ENCODE results near the gene PIP4K2A. TPM values are rescaled to one million over a fixed set of nuclear protein-coding genes. Genes with fewer than 3 reads are reported as not detected.

Gene PIP4K2A
- total and polyA plus RNA-seq, 2 of the 8 experiments (the other 6 are each of a cell fraction or from before 2014, with no cell fraction given), result 19.0 to 60.9 TPM

GRCh38 chr10:22638863-22639262 lies 75.5 kb downstream of the PIP4K2A start:
- Histone ChIP-seq H2AK5ac (ENCODE audit: low read depth, low read length) (no peak overlapping the region), H3K18ac (ENCODE audit: extremely low read depth, low read length) (no peak overlapping the region), H3K4me1 (replicated peaks in 1 of 4; ENCODE audit: control insufficient read depth in 3 of 4, insufficient read depth in 4 of 4, low read length in 3 of 4) (peaks cover 0 to 3% (median 0%) of the 10 kb centered on the region in 4 experiments; a peak in 1 of 7 replicates), H2BK5ac (ENCODE audit: low read depth, low read length) (no peak overlapping the region), H3K56ac (replicated peaks; ENCODE audit: insufficient read length, low read depth, low read length) (no peak overlapping the region), H3K23me2 (ENCODE audit: low read depth, low read length) (no peaks in the 10 kb centered on the region; the same call in 1 of the 2 replicates), H2BK15ac (ENCODE audit: low read length) (no peak overlapping the region), H3K9ac (replicated peaks in 1 of 4; ENCODE audit: extremely low read depth in 1 of 4, low read depth in 3 of 4, low read length in 3 of 4) (no peak overlapping the region), H3K4me3 (ENCODE audit: extremely low read depth in 1 of 4, insufficient read depth in 2 of 4, low read depth in 3 of 4, low read length in 4 of 4) (no peak overlapping the region), H3K9me3 (ENCODE audit: insufficient read depth in 2 of 2, low read depth in 1 of 2, low read length in 1 of 2) (no peaks in the 10 kb centered on the region), H4K5ac (ENCODE audit: insufficient read length, low read depth, low read length) (no peak overlapping the region), H3K4me2 (ENCODE audit: insufficient read depth in 1 of 2, low read depth in 2 of 2, low read length in 2 of 2) (no peak overlapping the region), H3K4ac (replicated peaks; ENCODE audit: insufficient read length, low read depth, low read length) (no peak overlapping the region), H3K36me3 (ENCODE audit: control insufficient read depth in 2 of 4, insufficient read depth in 4 of 4, low read length in 3 of 4) (no peaks in the 10 kb centered on the region), H3K27me3 (replicated peaks in 1 of 4; ENCODE audit: control insufficient read depth in 3 of 4, extremely low read depth in 1 of 4, insufficient read depth in 3 of 4, low read length in 3 of 4) (no peaks in the 10 kb centered on the region), H3K79me2 (ENCODE audit: control insufficient read depth in 1 of 2, insufficient read depth in 2 of 2, low read length in 2 of 2) (peaks cover 0 to 93% of the 10 kb centered on the region in 2 experiments; a peak in 3 of 4 replicates), H2BK20ac (ENCODE audit: low read length) (no peak overlapping the region), H2BK120ac (replicated peaks; ENCODE audit: low read depth, low read length) (no peak overlapping the region), H3K14ac (ENCODE audit: insufficient read length) (no peak overlapping the region), H4K91ac (replicated peaks; ENCODE audit: insufficient read length, low read length) (no peak overlapping the region), H2BK12ac (ENCODE audit: low read depth, low read length) (no peak overlapping the region), H4K20me1 (replicated peaks in 1 of 2; ENCODE audit: control insufficient read depth in 1 of 2, insufficient read depth in 2 of 2, low read length in 2 of 2) (peaks cover 0 to 2% of the 10 kb centered on the region in 2 experiments), H3K23ac (ENCODE audit: insufficient read length) (no peak overlapping the region), H4K8ac (ENCODE audit: extremely low read depth, insufficient read depth, low read length) (no peak overlapping the region), H3K27ac (ENCODE audit: low read depth, low read length) (no peak overlapping the region), H2AFZ (ENCODE audit: low read length) (no peak overlapping the region), H3K79me1 (ENCODE audit: low read depth, low read length) (peaks cover 12% of the 10 kb centered on the region; the same call in 1 of the 2 replicates)
- FAIRE-seq (no peak), DNase-seq (ENCODE audit: low read depth in 1 of 2, low spot score in 2 of 2) (no peak)
- 88% methylated on average over 1 of the region's 1 CpG; no CpG with 5 or more reads in 1 of the 2 experiments for WGBS, 2 experiments (ENCODE audit: extremely low coverage in 1 of 2, insufficient coverage in 1 of 2, insufficient read length in 1 of 2, insufficient replicate concordance in 2 of 2, low coverage in 1 of 2, low lambda C conversion rate in 2 of 2, missing lambda C conversion rate in 1 of 2)
- ChIA-PET CTCF (ENCODE audit: partially characterized antibody) (no interaction called here), POLR2A (ENCODE audit: partially characterized antibody) (no interaction called here)
- TF ChIP-seq EP300 (IDR thresholded peaks at IDR 0.05; ENCODE audit: borderline replicate concordance in 1 of 2, low read depth in 2 of 2, low read length in 2 of 2) (no peak), SIRT6 (IDR thresholded peaks at IDR 0.05; ENCODE audit: low read length) (no peak), TBP (IDR thresholded peaks at IDR 0.05; ENCODE audit: low read depth, low read length) (no peak), SAP30 (IDR thresholded peaks at IDR 0.05; ENCODE audit: insufficient read depth, insufficient replicate concordance, low read length) (no peak), SP4 (IDR thresholded peaks at IDR 0.05; ENCODE audit: low read length) (no peak), PHF8 (conservative IDR thresholded peaks at IDR 0.05; ENCODE audit: low read depth, low read length) (no peak), POLR2AphosphoS5 (IDR thresholded peaks at IDR 0.05; ENCODE audit: low read depth, low read length) (no peak), CEBPB (IDR thresholded peaks at IDR 0.05; ENCODE audit: low read depth, low read length) (no peak), RBBP5 (IDR thresholded peaks at IDR 0.05; ENCODE audit: borderline replicate concordance, low read depth, low read length) (no peak), ATF2 (IDR thresholded peaks at IDR 0.05; ENCODE audit: low read length) (no peak), HDAC6 (IDR thresholded peaks at IDR 0.05; ENCODE audit: low read depth, low read length) (no peak), BACH1 (IDR thresholded peaks at IDR 0.05; ENCODE audit: low read length) (no peak), NRF1 (IDR thresholded peaks at IDR 0.05; ENCODE audit: low read depth, low read length) (no peak)

Measured in H1 (cell line).